ENCODE measurements around the gene ARHGEF4. TPM values are rescaled to one million over a fixed set of nuclear protein-coding genes. Genes with fewer than 3 reads are reported as not detected.

ARHGEF4 gene
- total RNA-seq, 1 donor from 2014 or later = 9.3 TPM

GRCh38 chr2:130916438-130916705, 79.7 kb downstream of the ARHGEF4 start:
- Histone ChIP-seq H3K4me3 (ENCODE audit: low read depth, low read length) (no peak overlapping the region), H3K36me3 (ENCODE audit: control insufficient read depth, insufficient read depth, low read length) (no peaks in the 10 kb centered on the region), H3K27me3 (ENCODE audit: control insufficient read depth, insufficient read depth, low read length) (peaks cover 28% of the 10 kb centered on the region)
- DNase-seq (ENCODE audit: low read depth) = no peak
- no peak for TF ChIP-seq CTCF (IDR thresholded peaks at IDR 0.05; ENCODE audit: insufficient read depth, low read length, poor library complexity, severe bottlenecking)

GRCh38 chr2:130917006-130917688, 80.4 kb downstream of the ARHGEF4 start:
- DNase-seq (ENCODE audit: low read depth) = no peak
- Histone ChIP-seq H3K36me3 (ENCODE audit: control insufficient read depth, insufficient read depth, low read length) (no peaks in the 10 kb centered on the region), H3K4me3 (ENCODE audit: low read depth, low read length) (no peak overlapping the region), H3K27me3 (ENCODE audit: control insufficient read depth, insufficient read depth, low read length) (peaks cover 25% of the 10 kb centered on the region)
- TF ChIP-seq CTCF (IDR thresholded peaks at IDR 0.05; ENCODE audit: insufficient read depth, low read length, poor library complexity, severe bottlenecking) = no peak

GRCh38 chr2:130918393-130918792, 81.7 kb downstream of the ARHGEF4 start:
- H3K36me3 ChIP-seq (ENCODE audit: control insufficient read depth, insufficient read depth, low read length) = no peaks in the 10 kb centered on the region
- no peak overlapping the region for H3K4me3 ChIP-seq (ENCODE audit: low read depth, low read length)
- TF ChIP-seq CTCF (IDR thresholded peaks at IDR 0.05; ENCODE audit: insufficient read depth, low read length, poor library complexity, severe bottlenecking) = no peak
- peaks cover 24% of the 10 kb centered on the region for H3K27me3 ChIP-seq (ENCODE audit: control insufficient read depth, insufficient read depth, low read length)
- DNase-seq (ENCODE audit: low read depth) = no peak

- peaks cover 22% of the 10 kb centered on the region for H3K27me3 ChIP-seq (ENCODE audit: control insufficient read depth, insufficient read depth, low read length)
- peak; percentile 10 for DNase-seq (ENCODE audit: low read depth)
- no peaks in the 10 kb centered on the region for H3K36me3 ChIP-seq (ENCODE audit: control insufficient read depth, insufficient read depth, low read length)
- peak; percentile 90 for TF ChIP-seq CTCF (IDR thresholded peaks at IDR 0.05; ENCODE audit: insufficient read depth, low read length, poor library complexity, severe bottlenecking)
- H3K4me3 ChIP-seq (ENCODE audit: low read depth, low read length) = no peak overlapping the region
These were observed 83.9 kb downstream of the ARHGEF4 start for GRCh38 chr2:130920415-130921163.

GRCh38 chr2:130921164-130921476, 84.4 kb downstream of the ARHGEF4 start:
- DNase-seq (ENCODE audit: low read depth) = no peak
- H3K4me3 ChIP-seq (ENCODE audit: low read depth, low read length) = no peak overlapping the region
- no peak for TF ChIP-seq CTCF (IDR thresholded peaks at IDR 0.05; ENCODE audit: insufficient read depth, low read length, poor library complexity, severe bottlenecking)
- peaks cover 18% of the 10 kb centered on the region for H3K27me3 ChIP-seq (ENCODE audit: control insufficient read depth, insufficient read depth, low read length)
- H3K36me3 ChIP-seq (ENCODE audit: control insufficient read depth, insufficient read depth, low read length) = no peaks in the 10 kb centered on the region

- TF ChIP-seq CTCF (IDR thresholded peaks at IDR 0.05; ENCODE audit: insufficient read depth, low read length, poor library complexity, severe bottlenecking) = no peak
- Histone ChIP-seq H3K36me3 (ENCODE audit: control insufficient read depth, insufficient read depth, low read length) (no peaks in the 10 kb centered on the region), H3K4me3 (ENCODE audit: low read depth, low read length) (no peak overlapping the region), H3K27me3 (ENCODE audit: control insufficient read depth, insufficient read depth, low read length) (peaks cover 5% of the 10 kb centered on the region)
- DNase-seq (ENCODE audit: low read depth) = no peak
These were observed 85.7 kb downstream of the ARHGEF4 start for GRCh38 chr2:130922417-130922816.
